Activated CD4-positive, alpha-beta T cell treated with anti-CD3 and anti-CD28 coated beads, Interleukin-2, Interleukin-4, amounts not matched to agents 100 ng/mL and 50 ng/mL, durations not matched to agents 16 hours and 8 hours (primary cell): ENCODE data around the gene SFT2D2.

Source experiments
- DNase-seq: peaks from one replicate; pipeline ENCODE4 v3.0.0-alpha.2; 2020; ENCODE audit warnings: low spot score

The SFT2D2 gene

GRCh38 chr1:168223261-168223660 is 2.5 kb upstream of the SFT2D2 start:
- DNase-seq = no peak

- DNase-seq = no peak
These were observed 1.9 kb upstream of the SFT2D2 start for GRCh38 chr1:168223681-168224540.

GRCh38 chr1:168224991-168225390 is 813 bp upstream of the SFT2D2 start:
- no peak for DNase-seq

- no peak for DNase-seq
These were observed 1.8 kb downstream of the SFT2D2 start for GRCh38 chr1:168227620-168228019.

- DNase-seq = no peak
These were observed 4.1 kb downstream of the SFT2D2 start for GRCh38 chr1:168229893-168230292.

- no peak for DNase-seq
These were observed 4.9 kb downstream of the SFT2D2 start for GRCh38 chr1:168230709-168231108.

GRCh38 chr1:168234846-168235547 is 9.2 kb downstream of the SFT2D2 start:
- DNase-seq = peak; percentile 64

GRCh38 chr1:168235548-168235885 is 9.7 kb downstream of the SFT2D2 start:
- no peak for DNase-seq

- no peak for DNase-seq
These were observed 10.1 kb downstream of the SFT2D2 start for GRCh38 chr1:168235937-168236336.

- DNase-seq = peak; percentile 79
These were observed 11.2 kb downstream of the SFT2D2 start for GRCh38 chr1:168236836-168237611.

GRCh38 chr1:168243198-168243597 is 17.4 kb downstream of the SFT2D2 start:
- no peak for DNase-seq

- no peak for DNase-seq
These were observed 17.9 kb downstream of the SFT2D2 start for GRCh38 chr1:168243636-168244212.

GRCh38 chr1:168245042-168245441 is 19.2 kb downstream of the SFT2D2 start:
- no peak for DNase-seq

GRCh38 chr1:168246506-168246905 is 20.7 kb downstream of the SFT2D2 start:
- no peak for DNase-seq

- no peak for DNase-seq
These were observed 26.5 kb downstream of the SFT2D2 start for GRCh38 chr1:168252204-168252733.

GRCh38 chr1:168256164-168256563 is 30.4 kb downstream of the SFT2D2 start:
- no peak for DNase-seq

GRCh38 chr1:168257397-168257796 is 31.6 kb downstream of the SFT2D2 start:
- no peak for DNase-seq

GRCh38 chr1:168259567-168259966 is 33.8 kb downstream of the SFT2D2 start:
- DNase-seq = no peak

- DNase-seq = no peak
These were observed 34.6 kb downstream of the SFT2D2 start for GRCh38 chr1:168260393-168260792.

- DNase-seq = no peak
These were observed 35.6 kb downstream of the SFT2D2 start for GRCh38 chr1:168261390-168261789.

- DNase-seq = no peak
These were observed 37.3 kb downstream of the SFT2D2 start for GRCh38 chr1:168263130-168263529.

GRCh38 chr1:168264296-168264695 is 38.5 kb downstream of the SFT2D2 start:
- DNase-seq = no peak
